ENCODE measurements around the gene TMEM242. TPM values are rescaled to one million over a fixed set of nuclear protein-coding genes. Genes with fewer than 3 reads are reported as not detected.
A peak's percentile ranks its signal among the peaks of the same experiment; 100 is the strongest.

TMEM242 gene
- total and polyA plus RNA-seq, 2 of the 8 experiments (the other 6 are each of a cell fraction or from before 2014, with no cell fraction given): 2.4 to 9.0 TPM

DNA sequence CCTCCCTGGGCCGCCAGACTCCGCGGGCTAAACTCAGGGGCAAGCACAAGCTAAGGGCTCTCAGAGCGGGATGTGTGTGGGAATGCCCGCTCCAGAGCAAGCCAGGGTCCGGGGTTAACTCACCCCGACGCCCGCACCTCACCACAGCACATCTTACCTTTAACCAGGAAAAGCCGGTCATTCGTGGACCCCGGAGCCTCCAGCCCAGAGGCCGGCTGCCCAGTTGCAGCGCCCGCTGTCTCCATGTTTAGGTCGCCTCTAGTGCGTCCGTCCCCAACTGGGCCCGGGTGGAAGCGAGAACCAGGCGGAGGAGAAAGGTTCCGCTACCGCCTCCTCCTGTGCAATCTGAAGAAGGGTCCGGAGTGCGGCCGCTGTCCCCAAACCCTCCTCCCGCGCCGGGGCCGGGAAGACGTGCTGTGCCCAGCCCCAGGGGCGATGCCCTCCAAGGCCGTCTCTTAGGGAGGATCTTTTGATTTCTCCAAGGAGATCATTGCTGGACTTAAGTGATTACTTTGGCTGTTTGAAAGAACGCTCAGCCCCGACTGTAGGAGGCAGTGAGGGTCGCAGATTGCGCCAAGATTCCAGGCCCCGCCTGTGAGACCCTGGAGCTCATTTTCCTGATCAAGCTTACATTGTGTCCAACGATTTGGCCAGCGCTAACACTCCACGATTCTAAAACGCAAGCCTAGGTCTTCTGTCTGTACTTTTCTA, at the start of gene TMEM242 (continued):
- peak; percentile 90 for TF ChIP-seq ASH2L (IDR thresholded peaks at IDR 0.05; ENCODE audit: low read length)
- TF ChIP-seq EP300 (IDR thresholded peaks at IDR 0.05; ENCODE audit: borderline replicate concordance in 1 of 2, low read depth in 2 of 2, low read length in 2 of 2): peak; percentile 13 to 75; a peak in 2 of 3 replicates
- TF ChIP-seq KDM1A (IDR thresholded peaks at IDR 0.05; ENCODE audit: borderline replicate concordance, low read length): no peak
- TF ChIP-seq, protein P1, sequence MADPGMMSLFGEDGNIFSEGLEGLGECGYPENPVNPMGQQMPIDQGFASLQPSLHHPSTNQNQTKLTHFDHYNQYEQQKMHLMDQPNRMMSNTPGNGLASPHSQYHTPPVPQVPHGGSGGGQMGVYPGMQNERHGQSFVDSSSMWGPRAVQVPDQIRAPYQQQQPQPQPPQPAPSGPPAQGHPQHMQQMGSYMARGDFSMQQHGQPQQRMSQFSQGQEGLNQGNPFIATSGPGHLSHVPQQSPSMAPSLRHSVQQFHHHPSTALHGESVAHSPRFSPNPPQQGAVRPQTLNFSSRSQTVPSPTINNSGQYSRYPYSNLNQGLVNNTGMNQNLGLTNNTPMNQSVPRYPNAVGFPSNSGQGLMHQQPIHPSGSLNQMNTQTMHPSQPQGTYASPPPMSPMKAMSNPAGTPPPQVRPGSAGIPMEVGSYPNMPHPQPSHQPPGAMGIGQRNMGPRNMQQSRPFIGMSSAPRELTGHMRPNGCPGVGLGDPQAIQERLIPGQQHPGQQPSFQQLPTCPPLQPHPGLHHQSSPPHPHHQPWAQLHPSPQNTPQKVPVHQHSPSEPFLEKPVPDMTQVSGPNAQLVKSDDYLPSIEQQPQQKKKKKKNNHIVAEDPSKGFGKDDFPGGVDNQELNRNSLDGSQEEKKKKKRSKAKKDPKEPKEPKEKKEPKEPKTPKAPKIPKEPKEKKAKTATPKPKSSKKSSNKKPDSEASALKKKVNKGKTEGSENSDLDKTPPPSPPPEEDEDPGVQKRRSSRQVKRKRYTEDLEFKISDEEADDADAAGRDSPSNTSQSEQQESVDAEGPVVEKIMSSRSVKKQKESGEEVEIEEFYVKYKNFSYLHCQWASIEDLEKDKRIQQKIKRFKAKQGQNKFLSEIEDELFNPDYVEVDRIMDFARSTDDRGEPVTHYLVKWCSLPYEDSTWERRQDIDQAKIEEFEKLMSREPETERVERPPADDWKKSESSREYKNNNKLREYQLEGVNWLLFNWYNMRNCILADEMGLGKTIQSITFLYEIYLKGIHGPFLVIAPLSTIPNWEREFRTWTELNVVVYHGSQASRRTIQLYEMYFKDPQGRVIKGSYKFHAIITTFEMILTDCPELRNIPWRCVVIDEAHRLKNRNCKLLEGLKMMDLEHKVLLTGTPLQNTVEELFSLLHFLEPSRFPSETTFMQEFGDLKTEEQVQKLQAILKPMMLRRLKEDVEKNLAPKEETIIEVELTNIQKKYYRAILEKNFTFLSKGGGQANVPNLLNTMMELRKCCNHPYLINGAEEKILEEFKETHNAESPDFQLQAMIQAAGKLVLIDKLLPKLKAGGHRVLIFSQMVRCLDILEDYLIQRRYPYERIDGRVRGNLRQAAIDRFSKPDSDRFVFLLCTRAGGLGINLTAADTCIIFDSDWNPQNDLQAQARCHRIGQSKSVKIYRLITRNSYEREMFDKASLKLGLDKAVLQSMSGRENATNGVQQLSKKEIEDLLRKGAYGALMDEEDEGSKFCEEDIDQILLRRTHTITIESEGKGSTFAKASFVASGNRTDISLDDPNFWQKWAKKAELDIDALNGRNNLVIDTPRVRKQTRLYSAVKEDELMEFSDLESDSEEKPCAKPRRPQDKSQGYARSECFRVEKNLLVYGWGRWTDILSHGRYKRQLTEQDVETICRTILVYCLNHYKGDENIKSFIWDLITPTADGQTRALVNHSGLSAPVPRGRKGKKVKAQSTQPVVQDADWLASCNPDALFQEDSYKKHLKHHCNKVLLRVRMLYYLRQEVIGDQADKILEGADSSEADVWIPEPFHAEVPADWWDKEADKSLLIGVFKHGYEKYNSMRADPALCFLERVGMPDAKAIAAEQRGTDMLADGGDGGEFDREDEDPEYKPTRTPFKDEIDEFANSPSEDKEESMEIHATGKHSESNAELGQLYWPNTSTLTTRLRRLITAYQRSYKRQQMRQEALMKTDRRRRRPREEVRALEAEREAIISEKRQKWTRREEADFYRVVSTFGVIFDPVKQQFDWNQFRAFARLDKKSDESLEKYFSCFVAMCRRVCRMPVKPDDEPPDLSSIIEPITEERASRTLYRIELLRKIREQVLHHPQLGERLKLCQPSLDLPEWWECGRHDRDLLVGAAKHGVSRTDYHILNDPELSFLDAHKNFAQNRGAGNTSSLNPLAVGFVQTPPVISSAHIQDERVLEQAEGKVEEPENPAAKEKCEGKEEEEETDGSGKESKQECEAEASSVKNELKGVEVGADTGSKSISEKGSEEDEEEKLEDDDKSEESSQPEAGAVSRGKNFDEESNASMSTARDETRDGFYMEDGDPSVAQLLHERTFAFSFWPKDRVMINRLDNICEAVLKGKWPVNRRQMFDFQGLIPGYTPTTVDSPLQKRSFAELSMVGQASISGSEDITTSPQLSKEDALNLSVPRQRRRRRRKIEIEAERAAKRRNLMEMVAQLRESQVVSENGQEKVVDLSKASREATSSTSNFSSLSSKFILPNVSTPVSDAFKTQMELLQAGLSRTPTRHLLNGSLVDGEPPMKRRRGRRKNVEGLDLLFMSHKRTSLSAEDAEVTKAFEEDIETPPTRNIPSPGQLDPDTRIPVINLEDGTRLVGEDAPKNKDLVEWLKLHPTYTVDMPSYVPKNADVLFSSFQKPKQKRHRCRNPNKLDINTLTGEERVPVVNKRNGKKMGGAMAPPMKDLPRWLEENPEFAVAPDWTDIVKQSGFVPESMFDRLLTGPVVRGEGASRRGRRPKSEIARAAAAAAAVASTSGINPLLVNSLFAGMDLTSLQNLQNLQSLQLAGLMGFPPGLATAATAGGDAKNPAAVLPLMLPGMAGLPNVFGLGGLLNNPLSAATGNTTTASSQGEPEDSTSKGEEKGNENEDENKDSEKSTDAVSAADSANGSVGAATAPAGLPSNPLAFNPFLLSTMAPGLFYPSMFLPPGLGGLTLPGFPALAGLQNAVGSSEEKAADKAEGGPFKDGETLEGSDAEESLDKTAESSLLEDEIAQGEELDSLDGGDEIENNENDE (IDR thresholded peaks at IDR 0.05; ENCODE audit: insufficient replicate concordance, low read length): no peak
- TF ChIP-seq CHD2 (IDR thresholded peaks at IDR 0.05; ENCODE audit: low read length): 0 out of 2 replicates have a peak, but pooled peaks have one; percentile 20
- peak; percentile 92 for TF ChIP-seq POLR2AphosphoS5 (IDR thresholded peaks at IDR 0.05; ENCODE audit: low read depth, low read length)
- TF ChIP-seq TEAD4 (IDR thresholded peaks at IDR 0.05; ENCODE audit: low read depth, low read length): no peak
- TF ChIP-seq RAD21 (IDR thresholded peaks at IDR 0.05 in 1 of 2, conservative IDR thresholded peaks at IDR 0.05 in 1 of 2; ENCODE audit: low read depth in 2 of 2, low read length in 2 of 2): no peak; a peak in 1 of 4 replicates
- TF ChIP-seq BCL11A (IDR thresholded peaks at IDR 0.05; ENCODE audit: low read depth in 2 of 2, low read length in 2 of 2): no peak
- TF ChIP-seq POU5F1 (IDR thresholded peaks at IDR 0.05; ENCODE audit: low read depth, low read length): no peak

Data from H1 (cell line).